Muscle layer of colon (tissue), 2 donors: ENCODE data around the gene GPRIN3.

Experiments
- H3K27ac ChIP-seq: one replicate; pipeline ENCODE4 v1.7.0; 2013; ENCODE audit warnings: low read depth, mild to moderate bottlenecking, low read length, moderate library complexity
- H3K27me3 ChIP-seq, 2 donors: one replicate each; pipeline ENCODE4 v1.7.0; 2013; ENCODE audit warnings: low read length in 2 of 2, mild to moderate bottlenecking in 2 of 2; ENCODE audit not compliant: insufficient read depth in 2 of 2, control insufficient read depth in 1 of 2
- H3K36me3 ChIP-seq: one replicate; pipeline ENCODE4 v1.7.0; 2013; ENCODE audit warnings: mild to moderate bottlenecking, low read length; ENCODE audit not compliant: insufficient read depth
- H3K4me1 ChIP-seq: one replicate; pipeline ENCODE4 v1.7.0; 2013; ENCODE audit warnings: mild to moderate bottlenecking, low read length; ENCODE audit not compliant: insufficient read depth
- H3K4me3 ChIP-seq, 2 donors: one replicate each; pipeline ENCODE4 v1.7.0; 2013; ENCODE audit warnings: low read length in 2 of 2, low read depth in 1 of 2, mild to moderate bottlenecking in 1 of 2, moderate library complexity in 1 of 2
- H3K9ac ChIP-seq: one replicate; pipeline ENCODE4 v1.7.0; 2013; ENCODE audit warnings: low read length
- H3K9me3 ChIP-seq: one replicate; pipeline ENCODE4 v1.7.0; 2013; ENCODE audit warnings: mild to moderate bottlenecking, low read length
- donor health status: abdominal sarcoma.
- donor health status: Adenocarcinoma of cecum.

GPRIN3 gene

GRCh38 chr4:89288430-89288829, 19.2 kb downstream of the GPRIN3 start:
- H3K27ac ChIP-seq = no peak overlapping the region

GRCh38 chr4:89287945-89288344, 19.7 kb downstream of the GPRIN3 start:
- Histone ChIP-seq H3K27ac (no peak overlapping the region), H3K4me1 (no peaks in the 10 kb centered on the region), H3K27me3 (no peaks in the 10 kb centered on the region), H3K36me3 (no peaks in the 10 kb centered on the region), H3K9me3 (no peaks in the 10 kb centered on the region), H3K9ac (no peak overlapping the region), H3K4me3 (no peak overlapping the region)

More at GRCh38 chr4:89288430-89288829, 19.2 kb downstream of the GPRIN3 start:
- H3K4me3 ChIP-seq = no peak overlapping the region
- H3K9me3 ChIP-seq = no peaks in the 10 kb centered on the region
- H3K4me1 ChIP-seq = no peaks in the 10 kb centered on the region
- H3K9ac ChIP-seq = no peak overlapping the region
- no peaks in the 10 kb centered on the region for H3K36me3 ChIP-seq
- H3K27me3 ChIP-seq = no peaks in the 10 kb centered on the region

GRCh38 chr4:89285745-89286144, 21.9 kb downstream of the GPRIN3 start:
- H3K4me1 ChIP-seq = no peaks in the 10 kb centered on the region
- no peak overlapping the region for H3K9ac ChIP-seq
- H3K27ac ChIP-seq = no peak overlapping the region
- H3K36me3 ChIP-seq = no peaks in the 10 kb centered on the region
- H3K9me3 ChIP-seq = no peaks in the 10 kb centered on the region
- no peak overlapping the region for H3K4me3 ChIP-seq
- H3K27me3 ChIP-seq = no peaks in the 10 kb centered on the region

GRCh38 chr4:89284828-89285227, 22.8 kb downstream of the GPRIN3 start:
- H3K4me1 ChIP-seq = no peaks in the 10 kb centered on the region
- H3K9me3 ChIP-seq = no peaks in the 10 kb centered on the region
- no peaks in the 10 kb centered on the region for H3K36me3 ChIP-seq
- no peak overlapping the region for H3K9ac ChIP-seq
- H3K4me3 ChIP-seq = no peak overlapping the region
- no peak overlapping the region for H3K27ac ChIP-seq
- H3K27me3 ChIP-seq = no peaks in the 10 kb centered on the region

- H3K4me3 ChIP-seq = no peak overlapping the region
- no peaks in the 10 kb centered on the region for H3K36me3 ChIP-seq
- H3K9me3 ChIP-seq = no peaks in the 10 kb centered on the region
- no peak overlapping the region for H3K9ac ChIP-seq
- H3K27me3 ChIP-seq = no peaks in the 10 kb centered on the region
- no peak overlapping the region for H3K27ac ChIP-seq
- no peaks in the 10 kb centered on the region for H3K4me1 ChIP-seq
Measured at GRCh38 chr4:89284020-89284424, 23.6 kb downstream of the GPRIN3 start.

- Histone ChIP-seq H3K9me3 (no peaks in the 10 kb centered on the region), H3K27me3 (no peaks in the 10 kb centered on the region), H3K36me3 (no peaks in the 10 kb centered on the region), H3K9ac (no peak overlapping the region), H3K4me3 (no peak overlapping the region), H3K27ac (no peak overlapping the region), H3K4me1 (no peaks in the 10 kb centered on the region)
Measured at GRCh38 chr4:89283226-89284009, 24.2 kb downstream of the GPRIN3 start.

GRCh38 chr4:89279385-89279784, 28.2 kb downstream of the GPRIN3 start:
- Histone ChIP-seq H3K4me1 (no peaks in the 10 kb centered on the region), H3K4me3 (no peak overlapping the region), H3K9me3 (no peaks in the 10 kb centered on the region), H3K27me3 (no peaks in the 10 kb centered on the region), H3K36me3 (no peaks in the 10 kb centered on the region), H3K27ac (no peak overlapping the region), H3K9ac (no peak overlapping the region)

GRCh38 chr4:89277412-89277811, 30.2 kb downstream of the GPRIN3 start:
- Histone ChIP-seq H3K27ac (no peak overlapping the region), H3K36me3 (no peaks in the 10 kb centered on the region)

GRCh38 chr4:89276296-89276695, 31.3 kb downstream of the GPRIN3 start:
- no peak overlapping the region for H3K9ac ChIP-seq
- H3K27me3 ChIP-seq = no peaks in the 10 kb centered on the region
- H3K4me1 ChIP-seq = no peaks in the 10 kb centered on the region
- H3K4me3 ChIP-seq = no peak overlapping the region
- no peak overlapping the region for H3K27ac ChIP-seq
- H3K9me3 ChIP-seq = no peaks in the 10 kb centered on the region
- no peaks in the 10 kb centered on the region for H3K36me3 ChIP-seq

More at GRCh38 chr4:89277412-89277811, 30.2 kb downstream of the GPRIN3 start:
- H3K4me1 ChIP-seq = no peaks in the 10 kb centered on the region
- H3K9ac ChIP-seq = no peak overlapping the region
- H3K4me3 ChIP-seq = no peak overlapping the region
- H3K27me3 ChIP-seq = no peaks in the 10 kb centered on the region
- H3K9me3 ChIP-seq = no peaks in the 10 kb centered on the region

GRCh38 chr4:89275587-89275986, 32.0 kb downstream of the GPRIN3 start:
- H3K4me3 ChIP-seq = no peak overlapping the region
- H3K4me1 ChIP-seq = no peaks in the 10 kb centered on the region
- H3K9ac ChIP-seq = no peak overlapping the region
- H3K36me3 ChIP-seq = no peaks in the 10 kb centered on the region
- no peak overlapping the region for H3K27ac ChIP-seq
- no peaks in the 10 kb centered on the region for H3K27me3 ChIP-seq
- H3K9me3 ChIP-seq = no peaks in the 10 kb centered on the region

- H3K4me3 ChIP-seq = no peak overlapping the region
- no peak overlapping the region for H3K9ac ChIP-seq
- H3K36me3 ChIP-seq = no peaks in the 10 kb centered on the region
- peaks cover under 1% of the 10 kb centered on the region for H3K4me1 ChIP-seq
- H3K27me3 ChIP-seq = no peaks in the 10 kb centered on the region
- no peaks in the 10 kb centered on the region for H3K9me3 ChIP-seq
- H3K27ac ChIP-seq = no peak overlapping the region
Measured at GRCh38 chr4:89273741-89274141, 33.9 kb downstream of the GPRIN3 start.

- peaks cover 3% of the 10 kb centered on the region for H3K4me1 ChIP-seq
- H3K9ac ChIP-seq = no peak overlapping the region
- H3K27me3 ChIP-seq = no peaks in the 10 kb centered on the region
- no peaks in the 10 kb centered on the region for H3K36me3 ChIP-seq
- no peaks in the 10 kb centered on the region for H3K9me3 ChIP-seq
- no peak overlapping the region for H3K4me3 ChIP-seq
- H3K27ac ChIP-seq = no peak overlapping the region
Measured at GRCh38 chr4:89270792-89271191, 36.8 kb downstream of the GPRIN3 start.
